ENCODE measurements around the gene UBE2F.

The UBE2F gene

DNA sequence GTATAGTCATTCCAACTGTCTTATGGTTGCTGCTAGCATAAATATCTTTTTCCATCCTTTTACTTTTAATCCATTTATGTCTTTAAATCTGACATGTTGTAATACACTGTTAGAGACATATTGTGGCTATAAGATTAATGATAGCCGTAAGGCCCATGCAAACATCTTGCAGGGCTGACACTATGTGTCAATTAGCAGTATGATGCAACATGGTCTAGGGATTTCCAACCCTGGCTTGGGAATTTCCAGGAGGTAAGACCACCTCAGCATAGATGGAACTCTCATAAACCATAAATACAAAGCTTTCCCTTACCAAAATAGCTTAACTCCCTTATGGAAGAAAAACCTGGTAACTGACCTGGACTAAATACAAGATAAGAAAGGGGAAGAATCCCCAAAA lies 110.5 kb downstream of the UBE2F start:
- DNase-seq (ENCODE audit: low spot score), result no peak
- TF ChIP-seq, protein P1, sequence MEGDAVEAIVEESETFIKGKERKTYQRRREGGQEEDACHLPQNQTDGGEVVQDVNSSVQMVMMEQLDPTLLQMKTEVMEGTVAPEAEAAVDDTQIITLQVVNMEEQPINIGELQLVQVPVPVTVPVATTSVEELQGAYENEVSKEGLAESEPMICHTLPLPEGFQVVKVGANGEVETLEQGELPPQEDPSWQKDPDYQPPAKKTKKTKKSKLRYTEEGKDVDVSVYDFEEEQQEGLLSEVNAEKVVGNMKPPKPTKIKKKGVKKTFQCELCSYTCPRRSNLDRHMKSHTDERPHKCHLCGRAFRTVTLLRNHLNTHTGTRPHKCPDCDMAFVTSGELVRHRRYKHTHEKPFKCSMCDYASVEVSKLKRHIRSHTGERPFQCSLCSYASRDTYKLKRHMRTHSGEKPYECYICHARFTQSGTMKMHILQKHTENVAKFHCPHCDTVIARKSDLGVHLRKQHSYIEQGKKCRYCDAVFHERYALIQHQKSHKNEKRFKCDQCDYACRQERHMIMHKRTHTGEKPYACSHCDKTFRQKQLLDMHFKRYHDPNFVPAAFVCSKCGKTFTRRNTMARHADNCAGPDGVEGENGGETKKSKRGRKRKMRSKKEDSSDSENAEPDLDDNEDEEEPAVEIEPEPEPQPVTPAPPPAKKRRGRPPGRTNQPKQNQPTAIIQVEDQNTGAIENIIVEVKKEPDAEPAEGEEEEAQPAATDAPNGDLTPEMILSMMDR (IDR thresholded peaks at IDR 0.05; ENCODE audit: extremely low read depth, insufficient read depth, missing control alignments), result no peak
- in situ Hi-C loops (cut with MboI; ENCODE audit: low pct_unique_long_range_greater_than_20kb, low sequenced_read_pairs, unreplicated experiment), result no loop called here

GRCh38 chr2:238079874-238080327 lies 113.1 kb downstream of the UBE2F start:
- DNase-seq (ENCODE audit: low spot score), result no peak
- in situ Hi-C loops (cut with MboI; ENCODE audit: low pct_unique_long_range_greater_than_20kb, low sequenced_read_pairs, unreplicated experiment), result no loop called here
- TF ChIP-seq, protein P1 (IDR thresholded peaks at IDR 0.05; ENCODE audit: extremely low read depth, insufficient read depth, missing control alignments), result no peak

DNA sequence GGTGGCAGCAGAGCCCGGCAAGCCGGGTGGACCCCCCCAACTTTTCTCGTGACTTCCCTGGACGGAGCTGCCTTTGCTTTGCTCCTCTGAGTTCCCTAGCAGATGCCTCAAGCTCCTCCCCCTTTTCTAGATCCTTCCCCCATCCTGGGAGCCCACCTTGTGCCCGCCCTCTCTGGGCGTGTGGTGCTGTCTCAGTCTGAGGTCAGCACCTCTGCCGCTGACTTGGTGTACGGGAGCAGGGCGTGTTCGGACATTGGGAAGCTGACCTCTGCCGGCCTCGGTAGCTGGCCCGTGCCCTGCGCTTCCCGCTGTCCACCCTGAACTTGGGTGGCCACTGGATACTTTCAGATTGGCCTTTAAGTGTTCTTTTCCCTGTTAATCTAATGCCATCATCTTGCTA lies 113.7 kb downstream of the UBE2F start:
- no peak for DNase-seq (ENCODE audit: low spot score)
- TF ChIP-seq, protein P1 (IDR thresholded peaks at IDR 0.05; ENCODE audit: extremely low read depth, insufficient read depth, missing control alignments), result no peak
- in situ Hi-C loops (cut with MboI; ENCODE audit: low pct_unique_long_range_greater_than_20kb, low sequenced_read_pairs, unreplicated experiment), result no loop called here

GRCh38 chr2:238081150-238081549 lies 114.3 kb downstream of the UBE2F start:
- in situ Hi-C loops (cut with MboI; ENCODE audit: low pct_unique_long_range_greater_than_20kb, low sequenced_read_pairs, unreplicated experiment), result no loop called here
- TF ChIP-seq, protein P1 (IDR thresholded peaks at IDR 0.05; ENCODE audit: extremely low read depth, insufficient read depth, missing control alignments), result no peak
- DNase-seq (ENCODE audit: low spot score), result no peak

DNA sequence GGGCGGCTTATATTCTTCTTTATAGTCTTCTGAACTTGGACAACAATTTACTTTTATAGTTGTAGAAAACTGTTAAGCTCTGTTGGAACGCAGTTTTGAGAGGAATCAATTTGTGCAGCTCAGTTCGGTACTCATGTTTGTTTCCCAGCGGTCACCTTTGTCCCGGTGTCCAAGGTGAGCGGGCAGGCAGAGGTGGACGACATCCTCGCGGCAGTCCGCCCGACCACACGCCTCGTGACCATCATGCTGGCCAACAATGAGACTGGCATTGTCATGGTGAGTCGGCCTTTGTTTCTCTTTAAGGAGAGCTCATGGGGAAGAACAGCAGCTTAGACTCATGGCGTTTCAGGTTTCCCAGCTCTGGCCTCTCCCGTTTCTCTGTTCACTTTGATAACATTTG lies 114.7 kb downstream of the UBE2F start:
- DNase-seq (ENCODE audit: low spot score), result no peak
- in situ Hi-C loops (cut with MboI; ENCODE audit: low pct_unique_long_range_greater_than_20kb, low sequenced_read_pairs, unreplicated experiment), result no loop called here
- TF ChIP-seq, protein P1 (IDR thresholded peaks at IDR 0.05; ENCODE audit: extremely low read depth, insufficient read depth, missing control alignments), result no peak

- TF ChIP-seq, protein P1 (IDR thresholded peaks at IDR 0.05; ENCODE audit: extremely low read depth, insufficient read depth, missing control alignments), result no peak
- DNase-seq (ENCODE audit: low spot score), result no peak
- in situ Hi-C loops (cut with MboI; ENCODE audit: low pct_unique_long_range_greater_than_20kb, low sequenced_read_pairs, unreplicated experiment), result no loop called here
Measured at GRCh38 chr2:238082151-238082550, 115.3 kb downstream of the UBE2F start.

DNA sequence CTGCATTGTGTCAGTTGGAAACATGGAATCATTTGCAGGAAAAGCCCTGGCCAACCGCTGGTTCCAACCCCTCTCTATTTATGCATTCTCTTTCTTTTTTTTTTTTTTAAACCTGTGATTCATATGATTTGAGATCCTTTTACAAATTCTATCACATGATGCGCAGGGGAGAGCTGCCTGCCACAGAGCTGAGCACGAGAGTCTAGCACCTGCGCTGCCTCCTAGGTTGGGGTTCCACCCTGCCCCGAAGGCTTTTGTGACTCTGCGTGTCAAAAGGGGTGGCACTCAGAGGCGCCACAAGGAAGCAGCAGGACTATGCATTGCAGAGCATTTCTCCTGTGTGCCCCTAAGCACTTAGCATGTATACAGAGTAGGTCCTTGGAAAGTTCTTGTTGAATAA lies 116.0 kb downstream of the UBE2F start:
- in situ Hi-C loops (cut with MboI; ENCODE audit: low pct_unique_long_range_greater_than_20kb, low sequenced_read_pairs, unreplicated experiment), result no loop called here
- TF ChIP-seq, protein P1 (IDR thresholded peaks at IDR 0.05; ENCODE audit: extremely low read depth, insufficient read depth, missing control alignments), result no peak
- no peak for DNase-seq (ENCODE audit: low spot score)

Data from GM13977 (cell line).